Endothelial cell of umbilical vein (primary cell): Measurements from ENCODE around the gene TAOK2. TPM values are rescaled to one million over a fixed set of nuclear protein-coding genes. Genes with fewer than 3 reads are reported as not detected.

Experiments used
- BruUV-seq: library from RNA; stranded (reverse); fragments of 400-500 nt; replicated peaks from 2 replicates; lab custom pipeline; 2021; lab: Mats Ljungman, UMichigan
- CTCF ChIA-PET: fragments of 300-600, 350-600 bp; sonication (Branson Sonifier 250); formaldehyde crosslinking; loops from one replicate; lab custom pipeline; 2021; ENCODE audit warnings: antibody characterized with exemption, inconsistent platforms; lab: Charles Lee
- POLR2A ChIA-PET: fragments of 300-600, 350-600 bp; sonication (Branson Sonifier 250); formaldehyde crosslinking; loops from one replicate; lab custom pipeline; 2021; ENCODE audit warnings: antibody characterized with exemption, inconsistent platforms; lab: Charles Lee
- DNase-seq: peaks from one replicate; pipeline ENCODE4 v3.0.0-alpha.2; 2011; ENCODE audit warnings: low read depth, low spot score
- FAIRE-seq: peaks from 2 replicates; lab custom pipeline; 2011; peaks lifted over from hg19 to GRCh38; lab: Jason Lieb, UNC
- H2AFZ ChIP-seq: 2 replicates; pipeline ENCODE4 v1.6.0; 2012; ENCODE audit warnings: low read depth, low read length, control low read depth, inconsistent platforms
- H3K27ac ChIP-seq: 2 replicates; pipeline ENCODE4 v1.5.1; 2011; ENCODE audit warnings: low read depth, mild to moderate bottlenecking, control low read depth, low read length, moderate library complexity; ENCODE audit not compliant: insufficient read depth
- H3K27me3 ChIP-seq, 2 experiments: 2 replicates each; pipeline versions ENCODE4 v1.6.0 to v1.6.1; 2011; ENCODE audit warnings: low read length in 2 of 2, mixed read lengths in 1 of 2; ENCODE audit not compliant: control insufficient read depth in 2 of 2, insufficient read depth in 2 of 2
- H3K36me3 ChIP-seq, 2 experiments: 2 replicates in 1 of 2; 3 replicates in 1 of 2; pipeline ENCODE4 v1.5.1; 2011; ENCODE audit warnings: low read length in 2 of 2, mild to moderate bottlenecking in 1 of 2, moderate library complexity in 1 of 2; ENCODE audit not compliant: control insufficient read depth in 2 of 2, insufficient read depth in 2 of 2; ENCODE audit errors: extremely low read depth in 1 of 2
- H3K4me1 ChIP-seq: 3 replicates; pipeline ENCODE4 v1.5.1; 2011; ENCODE audit warnings: mild to moderate bottlenecking, low read length; ENCODE audit not compliant: control insufficient read depth, insufficient read depth; ENCODE audit errors: extremely low read depth
- H3K4me2 ChIP-seq: 2 replicates; pipeline ENCODE4 v1.6.1; 2011; ENCODE audit warnings: low read length, control low read depth, mixed read lengths; ENCODE audit not compliant: insufficient read depth
- H3K4me3 ChIP-seq, 3 experiments: fragments of 200-600 bp in 1 of 3; sonication (generic), shearing (Covaris generic) in 1 of 3; replicated peaks in 1 of 3; 2 replicates each; pipeline ENCODE4 v1.5.1; 2011 to 2016; ENCODE audit warnings: control low read depth in 3 of 3, low read length in 3 of 3, mild to moderate bottlenecking in 2 of 3, inconsistent platforms in 1 of 3, low read depth in 1 of 3, moderate library complexity in 1 of 3; ENCODE audit not compliant: insufficient read depth in 1 of 3
- H3K79me2 ChIP-seq: 2 replicates; pipeline ENCODE4 v1.6.0; 2012; ENCODE audit warnings: low read length, inconsistent platforms; ENCODE audit not compliant: control insufficient read depth, insufficient read depth
- H3K9ac ChIP-seq: replicated peaks from 2 replicates; pipeline ENCODE3; 2011; ENCODE audit warnings: low read length, control low read depth; ENCODE audit not compliant: insufficient read depth; ENCODE audit errors: extremely low read depth
- H3K9me1 ChIP-seq: replicated peaks from 3 replicates; pipeline ENCODE4 v1.6.0; 2011; ENCODE audit warnings: mild to moderate bottlenecking, low read length; ENCODE audit not compliant: control insufficient read depth, insufficient read depth; ENCODE audit errors: extremely low read depth
- H3K9me3 ChIP-seq: replicated peaks from 2 replicates; pipeline ENCODE4 v1.5.1; 2012; ENCODE audit warnings: low read length, inconsistent platforms; ENCODE audit not compliant: control insufficient read depth, insufficient read depth
- H4K20me1 ChIP-seq: replicated peaks from 2 replicates; pipeline ENCODE3; 2011; ENCODE audit warnings: mild to moderate bottlenecking, low read length; ENCODE audit not compliant: control insufficient read depth, insufficient read depth; ENCODE audit errors: extremely low read depth
- CTCF ChIP-seq, 2 donors: IDR thresholded peaks; 1 replicate in 1 of 2; 2 replicates in 1 of 2; pipeline ENCODE4 v1.5.1; 2011; ENCODE audit warnings: low read length in 2 of 2, mild to moderate bottlenecking in 2 of 2, moderate library complexity in 2 of 2, control low read depth in 1 of 2, inconsistent platforms in 1 of 2, low read depth in 1 of 2; ENCODE audit not compliant: insufficient read depth in 1 of 2; ENCODE audit errors: extremely low read depth in 1 of 2
- EZH2 ChIP-seq: IDR thresholded peaks from 2 replicates; pipeline ENCODE4 v1.6.1; 2012; ENCODE audit warnings: borderline replicate concordance, low read depth, mild to moderate bottlenecking, moderate library complexity, low read length, inconsistent platforms; ENCODE audit not compliant: severe bottlenecking
- FOS ChIP-seq: IDR thresholded peaks from 2 replicates; pipeline ENCODE4 v1.6.1; 2011; ENCODE audit warnings: mild to moderate bottlenecking, low read length, moderate library complexity, borderline replicate concordance; ENCODE audit not compliant: insufficient read depth
- GATA2 ChIP-seq: IDR thresholded peaks from 2 replicates; pipeline ENCODE4 v1.7.0; 2011; ENCODE audit warnings: low read depth, mild to moderate bottlenecking, moderate library complexity, mixed read lengths, low read length; ENCODE audit not compliant: insufficient read length, insufficient read depth
- JUN ChIP-seq: IDR thresholded peaks from 2 replicates; pipeline ENCODE4 v1.6.1; 2011; ENCODE audit warnings: borderline replicate concordance, low read depth; ENCODE audit not compliant: insufficient read length, insufficient read depth
- MAX ChIP-seq: IDR thresholded peaks from 2 replicates; pipeline ENCODE4 v1.6.1; 2011; ENCODE audit not compliant: insufficient read depth, insufficient read length
- MYC ChIP-seq: IDR thresholded peaks from one replicate; pipeline ENCODE4 v1.6.1; 2011; ENCODE audit warnings: mild to moderate bottlenecking, low read depth, low read length
- POLR2A ChIP-seq: IDR thresholded peaks from 2 replicates; pipeline ENCODE4 v1.6.1; 2012; ENCODE audit warnings: low read depth, mild to moderate bottlenecking, control low read depth, low read length
- POLR2AphosphoS5 ChIP-seq: IDR thresholded peaks from 2 replicates; pipeline ENCODE4 v1.6.1; 2012; ENCODE audit warnings: low read depth, mild to moderate bottlenecking, control low read depth, low read length, moderate library complexity; ENCODE audit not compliant: insufficient read depth
- dilution Hi-C: fragments of 300-500 bp; cut with MboI; formaldehyde crosslinking; loops from one replicate; pipeline ENCODE4 v1.15.0; 2019; ENCODE audit warnings: low sequenced_read_pairs; ENCODE audit not compliant: extremely low pct_ligation_motif_present
- intact Hi-C: fragments of 100-400 bp; cut with micrococcal nuclease; formaldehyde crosslinking; loops from one replicate; pipeline ENCODE4 v1.10.0; 2022
- polyA plus RNA-seq, 4 experiments: library from polyadenylated mRNA; depleted of rRNA in 3 of 4; stranded (reverse) in 3 of 4; unstranded in 1 of 4; fragments of >200 nt; gene quantifications; 2 replicates each; pipeline versions ENCODE4 v1.2.1 to v1.2.3, GENCODE V29; 2011 to 2012; ENCODE audit warnings: missing spikeins in 1 of 4
- total RNA-seq: library from RNA; stranded (reverse); gene quantifications from 2 replicates; pipeline ENCODE4 v1.2.3, GENCODE V29; 2021

Gene TAOK2
- total and polyA plus RNA-seq, 2 donors (not counting 3 experiments of a cell fraction or from before 2014, with no cell fraction given), result 52.8 to 114 TPM

- CTCF ChIA-PET, result no interaction called here
- Histone ChIP-seq H3K27ac (no peak overlapping the region), H2AFZ (no peak overlapping the region), H3K79me2 (no peaks in the 10 kb centered on the region), H3K4me2 (no peak overlapping the region), H3K27me3 (no peaks in the 10 kb centered on the region), H3K9ac (no peak overlapping the region), H3K36me3 (peaks cover 5 to 10% of the 10 kb centered on the region in 2 experiments), H3K9me1 (no peaks in the 10 kb centered on the region), H4K20me1 (no peaks in the 10 kb centered on the region), H3K9me3 (no peaks in the 10 kb centered on the region), H3K4me1 (no peaks in the 10 kb centered on the region), H3K4me3 (no peak overlapping the region)
- no peak for DNase-seq
- no TSS peak for BruUV-seq
- intact Hi-C loops, result no loop called here
- POLR2A ChIA-PET, result no interaction called here
- dilution Hi-C loops, result no loop called here
- TF ChIP-seq CTCF (IDR thresholded peaks at IDR 0.05; ENCODE audit: extremely low read depth in 1 of 2, insufficient read depth in 1 of 2, low read depth in 1 of 2, low read length in 2 of 2), result no peak
- no peak for TF ChIP-seq EZH2
- TF ChIP-seq MYC, result no peak
- no peak for TF ChIP-seq FOS
- no peak for TF ChIP-seq JUN
- no peak for TF ChIP-seq MAX
- no peak for TF ChIP-seq POLR2A
- TF ChIP-seq POLR2AphosphoS5, result no peak
- TF ChIP-seq GATA2, result no peak
- FAIRE-seq, result no peak
Measured at GRCh38 chr16:29968205-29968604, 5.5 kb upstream of the TAOK2 start.
